SK-N-SH treated with all-trans-retinoic acid at 6 μM for 48 hours (cell line): ENCODE measurements around the gene SPAST.

Experiments used
- ISL1 ChIP-seq: fragments of 250-450 bp; sonication (Bioruptor Pico); IDR thresholded peaks from 2 replicates; pipeline ENCODE4 v2.1.2; 2022; ENCODE audit warnings: mild to moderate bottlenecking, moderate library complexity
- OSR1 ChIP-seq: fragments of 250-450 bp; sonication (Bioruptor Pico); IDR thresholded peaks from 2 replicates; pipeline ENCODE4 v1.8.0; 2022; ENCODE audit warnings: moderate library complexity, mild to moderate bottlenecking, inconsistent platforms
- PPARA ChIP-seq: fragments of 250-450 bp; sonication (Bioruptor Pico); IDR thresholded peaks from 2 replicates; pipeline ENCODE4 v1.5.0; 2020; ENCODE audit warnings: mild to moderate bottlenecking, borderline replicate concordance
- RARB ChIP-seq: fragments of 250-450 bp; sonication (Bioruptor Pico); IDR thresholded peaks from 2 replicates; pipeline ENCODE4 v1.8.0; 2021; ENCODE audit warnings: mild to moderate bottlenecking, moderate library complexity
- SNAI2 ChIP-seq: fragments of 250-450 bp; sonication (Bioruptor Pico); IDR thresholded peaks from 2 replicates; pipeline ENCODE4 v1.5.0; 2020; ENCODE audit warnings: mild to moderate bottlenecking, moderate library complexity
- TCF4 ChIP-seq: fragments of 250-450 bp; sonication (Bioruptor Pico); IDR thresholded peaks from 2 replicates; pipeline ENCODE4 v1.8.0; 2021; ENCODE audit warnings: mild to moderate bottlenecking, moderate library complexity, borderline replicate concordance
- ZFP3 ChIP-seq: fragments of 250-450 bp; sonication (Bioruptor Pico); IDR thresholded peaks from 2 replicates; pipeline ENCODE4 v1.5.0; 2020; ENCODE audit warnings: mild to moderate bottlenecking, moderate library complexity
- ZNF70 ChIP-seq: fragments of 450-650 bp; formaldehyde crosslinking; IDR thresholded peaks from 2 replicates; pipeline ENCODE4 v1.5.0; 2020; ENCODE audit warnings: mild to moderate bottlenecking, moderate library complexity
- ZNF8 ChIP-seq: fragments of 450-650 bp; formaldehyde crosslinking; IDR thresholded peaks from 2 replicates; pipeline ENCODE4 v1.5.0; 2020; ENCODE audit warnings: mild to moderate bottlenecking, moderate library complexity
- TF ChIP-seq, protein P1 (sequence below): fragments of 250-450 bp; sonication (Bioruptor Pico); IDR thresholded peaks from 2 replicates; pipeline ENCODE4 v1.8.0; 2021; ENCODE audit warnings: low read depth, mild to moderate bottlenecking, moderate library complexity, borderline replicate concordance
- TF ChIP-seq, protein P2 (sequence below): fragments of 250-450 bp; sonication (Bioruptor Pico); IDR thresholded peaks from 2 replicates; pipeline ENCODE4 v1.5.0; 2020; ENCODE audit warnings: mild to moderate bottlenecking, moderate library complexity
- TF ChIP-seq, protein P3 (sequence below): fragments of 250-450 bp; sonication (Bioruptor Pico); IDR thresholded peaks from 2 replicates; pipeline ENCODE4 v1.5.1; 2020; ENCODE audit warnings: low read depth, mild to moderate bottlenecking, moderate library complexity
- TF ChIP-seq, protein P4 (sequence below): fragments of 250-450 bp; sonication (Bioruptor Pico); IDR thresholded peaks from 2 replicates; pipeline ENCODE4 v1.8.0; 2020; ENCODE audit warnings: mild to moderate bottlenecking, moderate library complexity, borderline replicate concordance

DNA sequence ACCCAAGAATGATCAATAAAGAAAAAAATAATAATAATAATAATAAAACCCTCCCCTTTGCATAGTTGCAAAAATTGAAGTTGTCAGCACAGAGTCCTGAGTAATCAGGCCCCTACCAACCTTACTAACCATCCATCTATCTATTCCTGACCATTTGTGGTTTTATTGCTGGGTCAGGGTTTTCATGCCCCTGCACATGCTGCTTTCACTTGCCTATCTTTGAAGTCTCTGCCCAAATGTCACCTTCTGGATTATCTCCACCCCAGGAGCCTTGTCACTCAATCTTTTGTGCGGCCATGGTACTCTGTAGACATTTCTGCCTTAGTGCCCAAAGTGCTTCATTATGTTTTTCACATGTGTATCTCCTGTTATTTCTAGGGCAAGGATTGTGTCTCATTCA is 137.5 kb downstream of the SPAST start:
- TF ChIP-seq ZNF8 (no peak), ISL1 (CRISPR knock-in tag) (no peak), OSR1 (CRISPR knock-in tag) (no peak), ZFP3 (no peak), PPARA (CRISPR knock-in tag) (no peak), ZNF70 (CRISPR knock-in tag) (no peak), TCF4 (CRISPR knock-in tag) (no peak), SNAI2 (CRISPR knock-in tag) (no peak), RARB (CRISPR knock-in tag) (no peak)
- TF ChIP-seq, protein P1, sequence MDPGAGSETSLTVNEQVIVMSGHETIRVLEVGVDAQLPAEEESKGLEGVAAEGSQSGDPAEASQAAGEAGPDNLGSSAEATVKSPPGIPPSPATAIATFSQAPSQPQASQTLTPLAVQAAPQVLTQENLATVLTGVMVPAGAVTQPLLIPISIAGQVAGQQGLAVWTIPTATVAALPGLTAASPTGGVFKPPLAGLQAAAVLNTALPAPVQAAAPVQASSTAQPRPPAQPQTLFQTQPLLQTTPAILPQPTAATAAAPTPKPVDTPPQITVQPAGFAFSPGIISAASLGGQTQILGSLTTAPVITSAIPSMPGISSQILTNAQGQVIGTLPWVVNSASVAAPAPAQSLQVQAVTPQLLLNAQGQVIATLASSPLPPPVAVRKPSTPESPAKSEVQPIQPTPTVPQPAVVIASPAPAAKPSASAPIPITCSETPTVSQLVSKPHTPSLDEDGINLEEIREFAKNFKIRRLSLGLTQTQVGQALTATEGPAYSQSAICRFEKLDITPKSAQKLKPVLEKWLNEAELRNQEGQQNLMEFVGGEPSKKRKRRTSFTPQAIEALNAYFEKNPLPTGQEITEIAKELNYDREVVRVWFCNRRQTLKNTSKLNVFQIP (CRISPR knock-in tag) = no peak
- TF ChIP-seq, protein P2, sequence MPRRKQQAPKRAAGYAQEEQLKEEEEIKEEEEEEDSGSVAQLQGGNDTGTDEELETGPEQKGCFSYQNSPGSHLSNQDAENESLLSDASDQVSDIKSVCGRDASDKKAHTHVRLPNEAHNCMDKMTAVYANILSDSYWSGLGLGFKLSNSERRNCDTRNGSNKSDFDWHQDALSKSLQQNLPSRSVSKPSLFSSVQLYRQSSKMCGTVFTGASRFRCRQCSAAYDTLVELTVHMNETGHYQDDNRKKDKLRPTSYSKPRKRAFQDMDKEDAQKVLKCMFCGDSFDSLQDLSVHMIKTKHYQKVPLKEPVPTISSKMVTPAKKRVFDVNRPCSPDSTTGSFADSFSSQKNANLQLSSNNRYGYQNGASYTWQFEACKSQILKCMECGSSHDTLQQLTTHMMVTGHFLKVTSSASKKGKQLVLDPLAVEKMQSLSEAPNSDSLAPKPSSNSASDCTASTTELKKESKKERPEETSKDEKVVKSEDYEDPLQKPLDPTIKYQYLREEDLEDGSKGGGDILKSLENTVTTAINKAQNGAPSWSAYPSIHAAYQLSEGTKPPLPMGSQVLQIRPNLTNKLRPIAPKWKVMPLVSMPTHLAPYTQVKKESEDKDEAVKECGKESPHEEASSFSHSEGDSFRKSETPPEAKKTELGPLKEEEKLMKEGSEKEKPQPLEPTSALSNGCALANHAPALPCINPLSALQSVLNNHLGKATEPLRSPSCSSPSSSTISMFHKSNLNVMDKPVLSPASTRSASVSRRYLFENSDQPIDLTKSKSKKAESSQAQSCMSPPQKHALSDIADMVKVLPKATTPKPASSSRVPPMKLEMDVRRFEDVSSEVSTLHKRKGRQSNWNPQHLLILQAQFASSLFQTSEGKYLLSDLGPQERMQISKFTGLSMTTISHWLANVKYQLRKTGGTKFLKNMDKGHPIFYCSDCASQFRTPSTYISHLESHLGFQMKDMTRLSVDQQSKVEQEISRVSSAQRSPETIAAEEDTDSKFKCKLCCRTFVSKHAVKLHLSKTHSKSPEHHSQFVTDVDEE (CRISPR knock-in tag) = no peak
- TF ChIP-seq, protein P3, sequence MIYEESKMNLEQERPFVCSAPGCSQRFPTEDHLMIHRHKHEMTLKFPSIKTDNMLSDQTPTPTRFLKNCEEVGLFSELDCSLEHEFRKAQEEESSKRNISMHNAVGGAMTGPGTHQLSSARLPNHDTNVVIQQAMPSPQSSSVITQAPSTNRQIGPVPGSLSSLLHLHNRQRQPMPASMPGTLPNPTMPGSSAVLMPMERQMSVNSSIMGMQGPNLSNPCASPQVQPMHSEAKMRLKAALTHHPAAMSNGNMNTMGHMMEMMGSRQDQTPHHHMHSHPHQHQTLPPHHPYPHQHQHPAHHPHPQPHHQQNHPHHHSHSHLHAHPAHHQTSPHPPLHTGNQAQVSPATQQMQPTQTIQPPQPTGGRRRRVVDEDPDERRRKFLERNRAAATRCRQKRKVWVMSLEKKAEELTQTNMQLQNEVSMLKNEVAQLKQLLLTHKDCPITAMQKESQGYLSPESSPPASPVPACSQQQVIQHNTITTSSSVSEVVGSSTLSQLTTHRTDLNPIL = no peak
- TF ChIP-seq, protein P4, sequence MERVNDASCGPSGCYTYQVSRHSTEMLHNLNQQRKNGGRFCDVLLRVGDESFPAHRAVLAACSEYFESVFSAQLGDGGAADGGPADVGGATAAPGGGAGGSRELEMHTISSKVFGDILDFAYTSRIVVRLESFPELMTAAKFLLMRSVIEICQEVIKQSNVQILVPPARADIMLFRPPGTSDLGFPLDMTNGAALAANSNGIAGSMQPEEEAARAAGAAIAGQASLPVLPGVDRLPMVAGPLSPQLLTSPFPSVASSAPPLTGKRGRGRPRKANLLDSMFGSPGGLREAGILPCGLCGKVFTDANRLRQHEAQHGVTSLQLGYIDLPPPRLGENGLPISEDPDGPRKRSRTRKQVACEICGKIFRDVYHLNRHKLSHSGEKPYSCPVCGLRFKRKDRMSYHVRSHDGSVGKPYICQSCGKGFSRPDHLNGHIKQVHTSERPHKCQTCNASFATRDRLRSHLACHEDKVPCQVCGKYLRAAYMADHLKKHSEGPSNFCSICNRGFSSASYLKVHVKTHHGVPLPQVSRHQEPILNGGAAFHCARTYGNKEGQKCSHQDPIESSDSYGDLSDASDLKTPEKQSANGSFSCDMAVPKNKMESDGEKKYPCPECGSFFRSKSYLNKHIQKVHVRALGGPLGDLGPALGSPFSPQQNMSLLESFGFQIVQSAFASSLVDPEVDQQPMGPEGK (CRISPR knock-in tag) = no peak
